HG03060 (cell line): ENCODE results near the gene GPR137C.

Experiments used
- ATAC-seq: cut with Tn5 transposase; IDR thresholded peaks from one replicate; pipeline ENCODE4 v1.9.1; 2021; ENCODE audit warnings: low read depth, moderate number of reproducible peaks; ENCODE audit not compliant: unreplicated experiment

Gene GPR137C, protein sequence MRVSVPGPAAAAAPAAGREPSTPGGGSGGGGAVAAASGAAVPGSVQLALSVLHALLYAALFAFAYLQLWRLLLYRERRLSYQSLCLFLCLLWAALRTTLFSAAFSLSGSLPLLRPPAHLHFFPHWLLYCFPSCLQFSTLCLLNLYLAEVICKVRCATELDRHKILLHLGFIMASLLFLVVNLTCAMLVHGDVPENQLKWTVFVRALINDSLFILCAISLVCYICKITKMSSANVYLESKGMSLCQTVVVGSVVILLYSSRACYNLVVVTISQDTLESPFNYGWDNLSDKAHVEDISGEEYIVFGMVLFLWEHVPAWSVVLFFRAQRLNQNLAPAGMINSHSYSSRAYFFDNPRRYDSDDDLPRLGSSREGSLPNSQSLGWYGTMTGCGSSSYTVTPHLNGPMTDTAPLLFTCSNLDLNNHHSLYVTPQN

DNA sequence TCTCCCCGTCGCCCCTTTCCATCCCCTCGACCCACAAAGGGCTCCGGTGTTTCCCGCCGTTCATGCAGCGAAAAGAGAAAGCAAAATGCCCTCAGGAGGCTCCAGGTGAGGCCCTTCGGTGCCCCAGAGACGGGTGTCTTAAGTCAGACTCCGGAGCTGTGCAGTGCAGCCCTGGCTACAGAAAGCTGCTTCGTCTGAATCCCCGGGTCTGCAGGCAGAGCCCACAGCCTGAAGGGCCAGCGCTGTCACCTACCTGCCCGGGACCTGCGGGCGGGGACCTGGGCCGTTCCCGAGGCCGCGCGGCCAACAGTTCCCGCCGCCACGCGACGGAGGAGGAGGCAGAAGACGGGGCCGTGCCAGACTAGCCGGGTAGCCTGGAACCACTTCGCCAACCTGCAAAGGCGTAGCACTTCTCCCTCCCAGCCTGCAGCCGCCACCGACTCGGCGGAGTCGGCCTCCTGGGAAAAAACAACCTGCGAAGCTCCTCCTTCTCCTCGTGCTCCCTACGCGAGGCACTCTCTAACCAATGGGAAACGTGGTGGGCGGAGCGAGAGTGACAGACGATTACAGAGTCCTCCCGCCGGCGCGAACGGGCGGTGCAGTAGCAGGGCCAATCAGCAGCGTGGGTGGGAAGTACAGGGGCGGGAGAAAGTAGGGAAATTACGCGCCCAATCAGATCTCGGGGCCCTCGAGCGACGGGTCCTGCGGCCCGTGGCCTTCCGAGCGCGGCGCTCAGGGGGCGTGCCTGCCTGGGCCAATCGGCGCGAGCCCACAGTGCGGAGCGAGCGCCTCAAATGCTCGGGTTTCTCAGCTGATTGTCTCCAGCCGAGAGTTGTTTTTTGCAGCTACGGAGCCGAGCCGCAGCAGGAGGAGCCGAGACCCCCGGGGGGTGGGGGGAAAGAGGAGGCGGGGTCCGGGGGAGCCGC is at the start of gene GPR137C, which contains the start of gene TXNDC16:
Gene GPR137C (plus strand): TSS at position 774 of the 926 bp plus-strand sequence. CDS start 312 bp downstream, outside the sequence.
Gene TXNDC16 (minus strand): TSS at position 443 of the 926 bp plus-strand sequence. CDS start 8,948 bp downstream, outside the sequence.
- ATAC-seq, result peak; percentile 98

DNA sequence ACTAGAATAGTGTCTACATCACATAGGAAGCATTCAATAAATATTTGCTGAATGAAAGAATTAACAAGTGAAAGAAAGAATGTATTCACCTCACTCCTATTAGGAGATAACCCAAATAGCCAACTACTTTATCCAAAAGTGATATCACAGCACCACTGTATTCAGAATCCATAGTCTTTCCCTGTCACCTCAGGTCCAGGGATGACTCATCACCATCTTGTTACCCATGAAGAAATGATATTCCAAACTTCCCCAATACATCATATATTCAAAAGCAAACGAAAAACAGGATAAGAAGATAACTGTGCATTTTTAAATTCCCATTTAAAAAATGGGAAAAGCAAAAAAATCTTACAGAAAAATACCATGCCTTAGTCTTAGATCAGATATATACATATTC is 39.4 kb upstream of the GPR137C start:
- ATAC-seq, result no peak

DNA sequence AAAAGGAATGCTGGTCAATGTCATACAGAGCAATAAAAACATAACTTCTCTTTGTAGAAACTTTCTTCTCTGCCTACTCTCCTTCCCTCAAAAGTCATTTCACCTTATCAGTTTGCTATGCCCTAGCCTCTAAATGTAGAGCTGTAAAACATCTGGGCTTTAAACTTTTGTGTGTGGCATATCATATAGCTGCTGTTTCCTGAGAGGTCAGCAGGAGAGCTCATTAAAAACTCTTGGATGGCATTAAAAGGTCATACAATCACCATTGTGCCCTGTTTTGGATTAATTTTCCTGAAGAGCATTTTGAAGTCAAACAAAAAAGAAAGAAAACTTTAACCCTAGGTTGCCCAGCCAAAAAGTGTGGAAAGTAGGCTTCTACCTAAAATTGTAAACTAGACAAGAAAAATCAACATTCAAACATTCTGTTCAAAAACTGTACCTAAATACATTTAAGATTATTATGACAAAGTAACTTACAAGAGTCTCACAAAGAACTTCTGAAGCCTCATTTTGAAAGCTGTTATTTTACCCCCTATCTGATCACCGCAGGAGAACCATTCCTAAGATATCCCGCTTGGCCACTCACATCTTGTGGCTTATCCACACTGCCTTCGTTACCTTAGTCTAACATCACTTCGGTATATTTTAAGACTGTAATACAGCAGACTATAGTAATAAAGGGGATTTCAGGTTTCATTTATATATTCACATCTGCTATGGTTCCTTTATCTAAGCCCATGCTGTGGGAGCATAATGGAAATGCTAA is 38.4 kb upstream of the GPR137C start:
- ATAC-seq, result no peak

DNA sequence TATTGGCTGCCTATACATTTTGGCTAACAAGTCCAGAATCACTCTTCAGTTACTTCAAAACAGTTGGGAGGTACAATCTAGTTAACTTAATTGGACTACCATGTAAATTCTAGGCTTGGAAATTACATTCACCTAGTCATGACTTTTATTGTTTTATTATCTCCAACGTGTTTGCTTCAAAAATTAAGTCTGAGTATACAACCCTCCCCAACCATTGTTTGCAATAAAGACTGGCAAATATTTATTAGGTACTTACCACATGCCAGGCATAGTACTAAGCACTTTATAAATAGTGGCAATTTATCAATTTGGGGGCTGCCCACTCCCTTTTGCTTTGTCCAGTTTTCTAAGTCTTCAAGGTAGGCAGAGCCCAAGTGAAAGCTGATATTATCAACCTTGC is 30.6 kb upstream of the GPR137C start:
- ATAC-seq, result no peak

- no peak for ATAC-seq
These were observed 29.9 kb upstream of the GPR137C start for GRCh38 chr14:52522581-52523345.

DNA sequence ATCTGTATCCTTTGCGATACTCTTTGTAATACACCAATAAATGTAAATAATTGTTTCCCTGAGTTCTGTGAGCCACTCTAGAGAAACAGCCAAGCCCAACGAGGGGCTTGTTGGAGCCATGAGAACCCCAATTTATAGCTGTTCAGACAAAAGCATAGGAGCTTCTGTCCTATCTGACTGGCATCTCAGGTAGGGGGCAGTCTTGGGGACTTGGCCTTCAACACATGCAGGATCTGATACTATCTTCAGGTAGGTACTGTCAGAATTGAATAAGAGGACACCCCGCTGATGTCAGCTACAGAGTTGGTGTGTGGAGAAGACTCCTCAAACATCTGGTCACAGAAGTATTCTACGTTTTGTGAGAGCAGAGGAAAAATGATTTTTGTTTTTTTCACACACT is 25.6 kb upstream of the GPR137C start:
- ATAC-seq, result no peak

- ATAC-seq, result no peak
These were observed 21.2 kb upstream of the GPR137C start for GRCh38 chr14:52531481-52531880.

DNA sequence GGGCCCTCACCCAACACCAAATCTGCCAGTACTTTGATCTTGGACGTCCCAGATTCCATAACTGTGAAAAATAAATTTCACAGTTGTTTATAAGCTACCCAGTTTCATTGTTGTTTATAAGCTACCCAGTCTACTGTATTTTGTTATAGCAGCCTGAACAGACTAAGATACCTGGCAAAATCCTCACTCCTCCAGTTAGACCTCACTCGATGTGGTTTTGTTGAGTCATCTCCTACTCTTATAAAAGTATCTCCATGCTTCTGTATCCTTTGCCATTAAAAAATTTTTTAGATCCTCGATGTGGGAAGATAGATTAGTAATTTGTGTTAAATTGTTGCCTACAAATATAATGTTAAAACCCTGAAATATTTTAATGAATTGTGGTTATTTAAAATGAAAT is 16.4 kb upstream of the GPR137C start:
- no peak for ATAC-seq

- no peak for ATAC-seq
These were observed 14.0 kb upstream of the GPR137C start for GRCh38 chr14:52538623-52539022.

- no peak for ATAC-seq
These were observed 6.9 kb upstream of the GPR137C start for GRCh38 chr14:52545584-52546317.

GRCh38 chr14:52546318-52546670 is 6.3 kb upstream of the GPR137C start:
- ATAC-seq, result no peak

DNA sequence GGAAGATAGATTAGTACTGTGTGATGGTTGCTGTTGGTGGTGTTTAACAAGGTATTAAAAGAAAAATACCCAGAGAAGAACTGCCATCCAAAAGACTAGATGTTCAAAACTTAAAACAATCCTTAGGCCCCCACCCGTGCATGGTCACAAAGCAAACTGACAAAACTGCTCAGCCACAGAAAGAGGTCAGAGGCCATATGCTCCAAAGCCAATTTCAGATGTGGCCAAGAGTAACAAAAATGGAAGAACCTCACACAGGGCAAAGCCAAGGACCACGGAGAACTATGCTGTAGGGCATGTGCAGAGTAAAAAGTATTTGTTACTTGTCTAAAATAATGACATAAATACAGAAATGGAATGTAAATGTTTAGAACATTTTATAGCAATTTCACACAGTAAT is 5.6 kb upstream of the GPR137C start:
- ATAC-seq, result no peak

GRCh38 chr14:52547526-52547925 is 5.1 kb upstream of the GPR137C start:
- ATAC-seq, result no peak

DNA sequence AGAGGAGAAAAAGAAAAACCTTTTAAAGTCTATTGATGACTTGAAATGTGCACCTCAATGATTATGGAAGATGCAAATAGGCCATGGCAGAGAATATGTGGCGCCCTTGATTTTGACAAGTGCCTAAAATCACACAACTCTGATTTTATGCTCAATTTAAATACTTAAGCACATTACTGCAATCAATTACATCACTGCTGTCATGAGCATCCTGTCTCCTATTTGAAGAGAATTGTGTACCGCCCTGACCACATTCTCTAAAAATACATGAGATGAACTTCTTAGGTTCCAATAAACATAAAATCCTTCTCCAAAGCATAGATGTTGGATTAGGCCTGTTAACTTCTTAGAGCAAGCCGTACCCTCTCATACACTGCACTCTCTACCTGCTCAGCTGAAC is 2.0 kb upstream of the GPR137C start:
- no peak for ATAC-seq

DNA sequence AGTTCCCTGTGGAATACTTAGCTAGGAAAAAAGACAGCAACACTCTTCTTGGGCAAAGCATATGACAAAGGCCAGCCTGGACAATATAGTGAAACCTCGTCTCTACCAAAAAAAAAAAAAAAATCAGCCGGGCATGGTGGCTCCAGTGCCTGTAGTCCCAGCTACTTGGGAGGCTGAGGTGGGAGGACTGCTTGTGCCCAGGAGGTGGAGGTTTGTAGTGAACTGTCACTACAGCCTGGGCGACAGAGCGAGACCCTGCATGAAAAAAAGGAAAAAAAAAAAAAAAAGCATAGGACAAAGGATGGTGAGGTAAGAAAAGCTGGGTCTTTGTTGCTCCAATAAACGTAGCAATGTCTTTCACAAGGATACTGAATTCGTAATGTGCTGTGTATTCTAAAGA is 1.4 kb upstream of the GPR137C start:
- no peak for ATAC-seq

GRCh38 chr14:52551696-52552062 is 957 bp upstream of the GPR137C start:
- no peak for ATAC-seq

- no peak for ATAC-seq
These were observed 500 bp downstream of the GPR137C start for GRCh38 chr14:52553002-52553670.

- no peak for ATAC-seq
These were observed 1.3 kb downstream of the GPR137C start for GRCh38 chr14:52553671-52554575.
